GM06990 (cell line): Measurements from ENCODE around the gene CD300LG.

Experiments used
- DNase-seq: peaks from one replicate; pipeline ENCODE4 v3.0.0-alpha.2; 2011; ENCODE audit not compliant: insufficient read length; ENCODE audit errors: extremely low read depth
- H3K27me3 ChIP-seq: replicated peaks from 2 replicates; pipeline ENCODE4 v1.6.0; 2011; ENCODE audit warnings: low read length; ENCODE audit not compliant: control insufficient read depth, insufficient read depth
- H3K36me3 ChIP-seq: 2 replicates; pipeline ENCODE4 v1.5.1; 2011; ENCODE audit warnings: low read length; ENCODE audit not compliant: control insufficient read depth, insufficient read depth
- H3K4me3 ChIP-seq: replicated peaks from 2 replicates; pipeline ENCODE4 v1.5.1; 2011; ENCODE audit warnings: low read depth, mild to moderate bottlenecking, control low read depth, low read length
- CTCF ChIP-seq: IDR thresholded peaks from 2 replicates; pipeline ENCODE4 v1.5.1; 2011; ENCODE audit warnings: low read length, control low read depth, mild to moderate bottlenecking, inconsistent platforms; ENCODE audit not compliant: insufficient read depth, poor library complexity, severe bottlenecking

The CD300LG gene

GRCh38 chr17:43812396-43813265 lies 34.3 kb upstream of the CD300LG start:
- Histone ChIP-seq H3K36me3 (no peaks in the 10 kb centered on the region), H3K27me3 (no peaks in the 10 kb centered on the region; the same call in none of the 2 replicates), H3K4me3 (no peak overlapping the region)
- no peak for TF ChIP-seq CTCF
- no peak for DNase-seq

GRCh38 chr17:43813386-43813785 lies 33.6 kb upstream of the CD300LG start:
- H3K36me3 ChIP-seq: no peaks in the 10 kb centered on the region
- H3K27me3 ChIP-seq: no peaks in the 10 kb centered on the region; the same call in none of the 2 replicates
- TF ChIP-seq CTCF: no peak
- no peak overlapping the region for H3K4me3 ChIP-seq
- DNase-seq: no peak

GRCh38 chr17:43814026-43814425 lies 33.0 kb upstream of the CD300LG start:
- H3K36me3 ChIP-seq: no peaks in the 10 kb centered on the region
- DNase-seq: no peak
- H3K27me3 ChIP-seq: no peaks in the 10 kb centered on the region; the same call in none of the 2 replicates
- no peak for TF ChIP-seq CTCF
- H3K4me3 ChIP-seq: no peak overlapping the region

- H3K4me3 ChIP-seq: no peak overlapping the region
- H3K27me3 ChIP-seq: no peaks in the 10 kb centered on the region; the same call in none of the 2 replicates
- DNase-seq: no peak
- TF ChIP-seq CTCF: no peak
- H3K36me3 ChIP-seq: no peaks in the 10 kb centered on the region
These were observed 32.3 kb upstream of the CD300LG start for GRCh38 chr17:43814714-43815113.

- no peak for TF ChIP-seq CTCF
- Histone ChIP-seq H3K27me3 (no peaks in the 10 kb centered on the region; the same call in 1 of the 2 replicates), H3K4me3 (no peak overlapping the region), H3K36me3 (no peaks in the 10 kb centered on the region)
- DNase-seq: no peak
These were observed 30.3 kb upstream of the CD300LG start for GRCh38 chr17:43816336-43817320.
